HT-29 (cell line): ENCODE data around the gene ARL17B. TPM values are rescaled to one million over a fixed set of nuclear protein-coding genes. Genes with fewer than 3 reads are reported as not detected.
"Not testable (repeated sequence)": the region's sequence is repeated elsewhere in the genome, so short reads cannot be mapped to it uniquely, and the experiment has no call there.

Source experiments
- DNase-seq: peaks from one replicate; pipeline ENCODE4 v3.0.0-alpha.2; 2015; ENCODE audit warnings: low spot score
- total RNA-seq: library from RNA; depleted of rRNA; stranded (reverse); fragments of >200 nt; shearing (Covaris generic); gene quantifications from 2 replicates; pipeline ENCODE4 v1.2.3, GENCODE V29; 2014; rRNA removed

Gene ARL17B
- total RNA-seq, result 4.6 and 9.9 TPM in 2 replicates

- DNase-seq, result not testable (repeated sequence)
Measured at GRCh38 chr17:46361755-46362154, at the start of gene ARL17B. Gene ARL17B, minus strand, starts transcription at chr17:46361766. Its CDS starts 3,369 bp downstream, at chr17:46358397.

- DNase-seq, result not testable (repeated sequence)
Measured at GRCh38 chr17:46409864-46410263, 48.3 kb upstream of the ARL17B start.

DNA sequence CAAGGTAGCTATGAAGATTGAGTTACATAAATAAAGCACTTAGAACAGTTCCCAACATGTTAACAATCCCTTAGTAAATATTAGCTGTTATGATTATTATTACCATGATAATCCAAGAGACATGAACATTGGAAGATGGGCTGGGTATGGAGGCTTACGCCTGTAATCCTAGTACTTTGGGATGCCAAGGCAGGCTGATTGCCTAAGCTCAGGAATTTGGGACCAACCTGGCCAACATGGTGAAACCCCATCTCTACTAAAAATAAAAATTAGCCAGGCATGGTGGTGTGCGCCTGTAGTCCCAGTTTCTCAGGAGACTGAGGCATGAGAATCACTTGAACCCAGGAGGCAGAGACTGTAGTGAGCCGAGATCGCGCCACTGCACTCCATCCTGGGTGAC lies 45.6 kb upstream of the ARL17B start:
- not testable (repeated sequence) for DNase-seq

DNA sequence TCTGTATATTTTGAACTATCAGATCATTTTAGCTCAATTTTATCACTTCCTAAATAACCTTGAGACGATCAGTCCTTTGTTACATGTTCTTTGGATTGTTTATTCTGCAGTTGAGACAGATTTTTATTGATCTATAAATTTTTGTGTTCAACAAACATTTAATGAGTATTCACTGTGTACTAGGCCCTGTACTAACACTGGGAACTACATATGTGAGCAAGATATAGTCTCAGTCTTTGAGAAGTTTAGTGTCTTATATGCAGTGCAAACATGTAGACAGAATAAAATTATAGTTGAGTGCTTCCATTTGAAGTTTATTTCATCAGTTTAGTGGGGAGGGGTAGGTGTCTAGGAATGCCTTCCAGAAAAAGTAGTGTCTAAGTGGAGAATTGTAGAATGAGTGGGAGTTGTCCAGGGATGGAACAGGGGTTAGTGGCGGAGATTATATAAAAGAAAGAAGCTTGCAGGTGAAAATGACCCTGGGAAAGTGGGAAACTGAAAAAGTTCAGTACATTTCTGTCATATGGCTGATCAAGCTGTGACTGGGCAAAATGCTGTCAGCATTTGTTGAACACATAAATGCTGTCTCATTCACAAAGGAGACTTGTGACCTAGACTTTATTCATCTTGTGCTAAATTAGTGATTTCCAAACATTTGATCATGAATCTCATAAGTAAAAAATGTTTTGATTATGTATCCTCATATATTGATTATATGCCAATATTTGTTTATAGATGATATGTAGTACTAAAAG lies 39.6 kb upstream of the ARL17B start:
- DNase-seq, result not testable (repeated sequence)

DNA sequence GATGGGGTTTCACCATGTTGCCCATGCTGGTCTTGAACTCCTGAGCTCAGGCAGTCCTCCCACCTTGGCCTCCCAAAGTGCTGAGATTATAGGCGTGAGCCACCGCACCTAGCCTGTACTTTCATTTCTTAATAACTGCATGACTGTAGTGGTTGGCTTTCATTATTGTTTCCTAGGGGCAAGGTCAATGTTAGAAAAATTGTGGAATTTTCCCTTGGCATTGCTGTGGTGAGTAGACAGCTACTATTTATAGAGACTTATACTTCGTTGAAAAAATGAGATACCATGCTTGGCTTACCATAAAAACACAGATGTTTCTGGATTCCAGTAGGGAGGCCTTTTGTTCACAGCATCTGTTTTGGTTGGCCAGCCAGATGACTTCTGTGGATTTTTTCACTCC lies 39.0 kb upstream of the ARL17B start:
- DNase-seq, result not testable (repeated sequence)

- DNase-seq, result not testable (repeated sequence)
Measured at GRCh38 chr17:46399993-46400392, 38.4 kb upstream of the ARL17B start.

GRCh38 chr17:46396292-46396691 lies 34.7 kb upstream of the ARL17B start:
- not testable (repeated sequence) for DNase-seq

DNA sequence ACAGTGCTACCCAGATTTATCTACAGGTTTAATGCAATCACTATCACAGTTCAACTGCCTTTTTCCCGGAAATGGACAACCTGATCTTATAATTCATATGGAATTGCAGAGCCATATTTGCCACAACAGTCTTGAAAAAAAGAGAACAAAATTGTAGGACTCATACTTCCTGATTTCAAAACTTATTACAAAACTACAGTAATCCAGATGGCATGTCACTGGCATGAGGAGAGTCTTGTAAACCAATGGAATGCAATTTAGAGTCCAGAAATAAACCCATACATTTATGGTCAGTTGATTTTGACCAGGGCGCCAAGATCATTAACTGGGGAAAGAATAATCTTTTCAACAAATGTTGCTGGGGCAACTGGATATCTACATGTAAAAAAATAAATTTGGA lies 32.1 kb upstream of the ARL17B start:
- DNase-seq, result not testable (repeated sequence)

DNA sequence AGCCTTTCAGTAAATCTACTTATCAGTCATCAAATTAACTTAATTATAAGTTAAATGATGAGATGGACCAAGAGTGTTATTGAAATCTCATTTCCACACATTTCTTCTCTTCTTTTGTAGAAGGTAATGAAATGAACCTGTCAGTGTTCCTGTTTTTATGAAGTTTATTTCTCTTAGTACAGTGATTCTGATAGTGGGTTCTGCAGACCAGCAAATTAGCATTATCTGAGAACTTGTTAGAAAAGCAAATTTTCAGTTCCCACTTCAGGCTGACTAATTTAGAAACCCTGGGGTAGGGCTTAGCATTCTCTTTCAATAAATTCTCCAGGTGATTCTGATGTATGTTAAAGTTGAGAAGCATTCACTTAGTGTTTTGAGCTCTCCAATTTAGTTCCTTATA lies 23.9 kb upstream of the ARL17B start:
- not testable (repeated sequence) for DNase-seq

GRCh38 chr17:46383118-46383517 lies 21.6 kb upstream of the ARL17B start:
- DNase-seq, result not testable (repeated sequence)

- DNase-seq, result not testable (repeated sequence)
Measured at GRCh38 chr17:46373418-46373817, 11.9 kb upstream of the ARL17B start.

- DNase-seq, result not testable (repeated sequence)
Measured at GRCh38 chr17:46372236-46373229, 11.0 kb upstream of the ARL17B start.

GRCh38 chr17:46367520-46367919 lies 6.0 kb upstream of the ARL17B start:
- not testable (repeated sequence) for DNase-seq

DNA sequence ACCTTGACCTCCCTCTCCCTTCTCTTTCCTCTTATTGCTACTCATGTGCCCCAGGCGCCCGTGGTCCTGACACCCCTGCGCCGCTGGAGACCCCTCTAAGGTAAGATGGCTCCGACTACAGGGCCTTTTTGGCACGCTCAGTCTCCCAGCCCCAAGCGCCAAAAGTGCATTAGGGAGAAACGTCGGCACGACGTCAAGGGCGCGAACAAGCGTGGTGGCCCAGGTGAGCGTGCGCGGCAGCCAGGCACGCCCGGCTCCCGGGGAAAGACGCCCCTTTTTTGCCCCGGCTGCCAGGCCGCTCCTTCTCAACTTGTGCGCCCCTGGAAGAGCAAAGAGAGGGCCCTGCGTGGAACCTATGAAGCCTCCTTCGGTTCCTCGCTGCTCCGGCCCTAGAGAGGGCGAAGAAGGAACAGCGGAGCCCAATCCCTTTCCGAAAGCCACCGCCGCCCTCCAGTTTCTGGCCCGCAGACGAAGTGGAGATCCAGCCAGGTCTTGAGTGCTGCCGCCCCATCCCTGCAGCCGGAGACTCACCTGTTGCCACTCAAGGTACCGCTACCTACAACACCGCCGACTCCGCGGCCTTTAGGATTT lies 326 bp downstream of the ARL17B start:
- DNase-seq, result not testable (repeated sequence)

GRCh38 chr17:46353856-46354255 lies 7.7 kb downstream of the ARL17B start:
- not testable (repeated sequence) for DNase-seq

DNA sequence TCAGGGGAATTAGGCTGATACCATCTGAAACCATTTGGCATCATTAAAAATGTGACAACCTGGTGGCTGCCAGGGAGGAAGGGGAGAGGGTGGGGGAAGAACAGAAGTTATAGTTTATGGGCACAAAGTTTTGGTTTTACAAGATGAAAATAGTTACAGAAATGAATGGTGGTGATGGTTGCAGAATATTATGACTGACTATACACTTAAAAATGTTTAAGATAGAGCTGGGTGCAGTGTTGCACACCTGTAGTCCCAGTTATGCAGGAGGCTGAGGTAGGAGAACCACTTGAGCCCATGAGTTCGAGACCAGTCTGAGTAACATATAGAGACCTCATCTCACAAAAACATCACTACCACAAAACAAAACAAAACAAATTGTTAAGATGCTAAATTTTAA lies 12.5 kb downstream of the ARL17B start:
- not testable (repeated sequence) for DNase-seq

DNA sequence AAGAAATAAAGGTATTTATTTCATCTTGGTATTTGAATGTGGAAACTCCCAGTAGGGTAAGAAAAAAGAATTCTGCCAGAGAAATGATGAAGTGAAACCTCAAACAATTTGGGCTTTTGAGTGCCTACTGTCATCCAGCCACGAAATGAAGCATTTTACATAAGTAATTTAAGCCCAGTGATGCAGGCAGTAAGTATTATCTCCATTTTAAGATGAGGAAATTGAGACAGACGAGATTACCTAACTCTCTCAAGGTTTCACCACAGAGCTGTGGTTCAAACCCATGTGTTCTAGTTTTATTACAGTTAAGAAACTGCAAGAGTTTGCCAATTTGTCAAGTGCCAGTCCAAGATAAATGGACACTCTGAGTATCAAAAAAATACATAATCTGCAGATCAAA lies 13.2 kb downstream of the ARL17B start:
- not testable (repeated sequence) for DNase-seq

DNA sequence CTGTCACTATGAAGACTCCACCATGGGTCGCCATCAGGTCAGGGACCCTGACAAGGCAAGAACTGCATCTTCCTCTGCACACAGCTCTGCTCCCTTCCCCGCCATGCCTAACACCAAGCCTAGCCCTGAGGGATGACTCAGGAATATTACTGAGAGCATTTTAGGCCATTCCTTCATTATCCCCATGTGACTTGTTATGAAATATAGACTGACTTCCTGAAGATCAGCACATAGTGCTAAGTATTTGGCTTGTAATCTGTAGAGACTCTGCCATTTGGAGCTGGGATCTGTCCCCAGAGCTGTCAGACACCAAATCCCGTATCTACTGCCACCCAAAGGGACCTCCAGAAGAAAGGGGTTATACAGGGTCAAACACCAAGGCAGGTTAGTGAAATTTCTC lies 19.4 kb downstream of the ARL17B start:
- DNase-seq, result not testable (repeated sequence)

- DNase-seq, result not testable (repeated sequence)
Measured at GRCh38 chr17:46341220-46341619, 20.3 kb downstream of the ARL17B start.

- not testable (repeated sequence) for DNase-seq
Measured at GRCh38 chr17:46294831-46295230, 66.7 kb downstream of the ARL17B start, which contains the start of gene LRRC37A. Gene LRRC37A, plus strand, starts transcription at chr17:46295131. Its CDS starts 3 bp downstream, at chr17:46295134.

- not testable (repeated sequence) for DNase-seq
Measured at GRCh38 chr17:46291618-46292017, 69.9 kb downstream of the ARL17B start.
